ENCODE results near the gene MCM8.
"Not testable (repeated sequence)": the region's sequence is repeated elsewhere in the genome, so short reads cannot be mapped to it uniquely, and the experiment has no call there.

Gene MCM8

GRCh38 chr20:6006603-6006949 is 56.1 kb downstream of the MCM8 start:
- no peak for DNase-seq (ENCODE audit: low read depth)

DNA sequence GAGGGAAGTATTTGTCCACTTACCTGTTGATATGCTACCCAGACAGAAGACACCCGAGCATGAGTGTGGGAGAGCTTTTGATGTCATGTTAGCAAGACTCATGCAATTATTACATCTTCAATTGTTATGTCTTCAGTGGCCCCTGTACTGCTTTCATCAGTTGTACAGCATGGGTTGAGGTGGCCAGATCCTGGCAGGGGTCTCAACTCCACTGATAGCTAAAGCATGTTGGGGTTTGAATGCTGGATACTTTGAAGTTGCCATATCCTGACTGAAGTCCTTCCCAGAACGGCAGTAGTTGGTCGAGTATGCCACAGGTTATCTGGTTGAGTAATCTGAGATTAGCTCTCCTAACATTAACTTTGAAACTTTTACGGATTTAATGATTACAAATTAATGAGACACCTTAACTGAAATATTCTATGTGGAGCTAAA is 56.7 kb downstream of the MCM8 start:
- DNase-seq (ENCODE audit: low read depth) = no peak

GRCh38 chr20:6007529-6008103 is 57.2 kb downstream of the MCM8 start:
- no peak for DNase-seq (ENCODE audit: low read depth)

DNA sequence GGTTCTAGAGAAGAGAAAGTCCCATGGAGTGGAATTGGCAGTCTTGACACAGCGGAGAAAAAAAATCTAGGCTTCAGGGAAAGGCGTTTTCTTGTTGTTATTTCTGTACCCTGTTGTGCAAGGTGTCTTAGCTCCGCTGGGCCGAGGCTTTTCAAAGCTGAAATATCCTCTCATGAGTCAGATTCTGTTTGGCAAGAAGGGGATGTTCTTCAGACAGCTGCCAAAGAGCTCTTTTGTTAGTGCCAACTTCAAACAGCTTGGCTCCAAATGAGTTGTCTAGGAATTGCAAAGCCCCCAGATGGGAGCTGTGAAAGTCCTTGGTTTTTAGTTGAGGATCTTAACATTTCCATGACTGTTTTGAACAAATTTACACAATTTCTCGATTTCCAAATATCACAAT is 57.8 kb downstream of the MCM8 start:
- DNase-seq (ENCODE audit: low read depth) = no peak

DNA sequence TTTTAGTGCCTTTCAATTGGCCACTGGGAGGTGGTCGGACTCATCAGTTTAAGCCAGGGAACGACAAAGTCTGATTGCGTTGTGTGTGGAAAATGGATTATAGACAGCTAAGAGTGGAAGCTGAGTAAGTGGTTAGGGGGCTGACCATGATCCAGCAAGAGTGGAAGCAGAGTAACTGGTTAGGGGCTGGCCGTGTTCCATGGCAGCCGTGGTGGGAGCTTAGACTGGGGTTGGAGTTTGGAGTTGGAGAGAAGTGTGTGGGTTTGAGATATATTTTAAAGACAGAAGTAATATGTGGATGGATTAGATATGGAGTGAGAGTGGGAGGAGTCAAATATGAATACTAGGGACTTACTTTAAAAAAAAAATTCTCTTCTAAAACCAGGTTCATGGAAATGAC is 61.7 kb downstream of the MCM8 start:
- no peak for DNase-seq (ENCODE audit: low read depth)

- DNase-seq (ENCODE audit: low read depth) = no peak
These were observed 63.6 kb downstream of the MCM8 start for GRCh38 chr20:6014017-6014416.

DNA sequence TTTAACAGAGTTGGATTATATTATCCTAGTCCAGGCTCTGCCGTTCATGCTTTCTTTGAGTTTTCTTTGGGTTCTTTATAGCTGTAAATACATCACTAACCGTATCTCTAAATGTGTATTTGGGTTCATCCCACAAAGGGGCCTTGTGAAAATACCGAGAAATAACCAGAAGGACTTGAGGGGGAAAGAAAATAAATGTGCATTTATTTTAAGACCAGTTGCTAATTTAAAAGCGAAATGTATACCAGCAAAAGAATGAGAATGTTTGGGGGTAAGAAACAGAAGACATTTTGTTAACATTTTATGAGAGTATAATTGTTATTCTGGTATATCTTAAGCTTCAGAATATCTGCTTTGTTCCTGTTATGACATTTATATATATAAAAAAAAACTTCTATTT is 64.5 kb downstream of the MCM8 start:
- DNase-seq (ENCODE audit: low read depth) = no peak

- no peak for DNase-seq (ENCODE audit: low read depth)
These were observed 67.0 kb downstream of the MCM8 start for GRCh38 chr20:6017467-6017866.

DNA sequence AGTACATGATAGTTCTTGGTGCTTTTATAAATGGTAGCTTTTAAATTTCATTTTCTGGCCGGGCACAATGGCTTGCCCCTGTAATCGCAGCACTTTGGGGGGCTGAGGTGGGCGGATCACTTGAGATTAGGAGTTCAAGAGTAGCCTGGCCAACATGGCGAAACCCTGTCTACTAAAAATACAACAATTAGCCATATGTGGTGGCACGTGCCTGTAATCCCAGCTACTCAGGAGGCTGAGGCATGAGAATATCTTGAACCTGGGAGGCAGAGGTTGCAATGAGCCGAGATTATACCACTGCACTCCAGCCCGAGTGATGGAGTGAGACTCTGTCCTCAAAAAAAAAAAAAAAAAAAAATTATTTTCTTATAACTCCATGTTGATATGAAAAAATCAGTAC is 67.4 kb downstream of the MCM8 start:
- no peak for DNase-seq (ENCODE audit: low read depth)

- DNase-seq (ENCODE audit: low read depth) = no peak
These were observed 74.3 kb downstream of the MCM8 start for GRCh38 chr20:6024768-6025167.

- no peak for DNase-seq (ENCODE audit: low read depth)
These were observed 75.6 kb downstream of the MCM8 start for GRCh38 chr20:6026051-6026450.

- DNase-seq (ENCODE audit: low read depth) = no peak
These were observed 78.4 kb downstream of the MCM8 start for GRCh38 chr20:6028818-6029217.

DNA sequence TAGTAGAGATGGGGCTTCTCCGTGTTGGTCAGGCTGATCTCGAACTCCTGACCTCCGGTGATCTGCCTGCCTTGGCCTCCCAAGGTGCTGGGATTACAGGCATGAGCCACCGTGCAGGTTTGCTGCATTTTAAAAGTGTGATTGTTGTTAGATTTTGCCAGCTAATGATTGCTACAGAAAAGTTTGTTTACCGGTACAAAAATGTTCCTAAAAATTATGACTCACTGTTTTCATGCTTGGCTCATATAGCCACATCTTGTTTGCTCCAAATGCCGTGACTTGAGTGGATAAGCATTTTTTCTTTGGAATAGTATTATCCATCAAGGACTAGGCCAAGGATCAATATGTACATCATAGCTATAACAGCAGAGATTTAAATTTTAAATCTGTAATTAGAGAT is 79.1 kb downstream of the MCM8 start:
- DNase-seq (ENCODE audit: low read depth) = no peak

GRCh38 chr20:6030453-6031080 is 80.1 kb downstream of the MCM8 start:
- DNase-seq (ENCODE audit: low read depth) = no peak

DNA sequence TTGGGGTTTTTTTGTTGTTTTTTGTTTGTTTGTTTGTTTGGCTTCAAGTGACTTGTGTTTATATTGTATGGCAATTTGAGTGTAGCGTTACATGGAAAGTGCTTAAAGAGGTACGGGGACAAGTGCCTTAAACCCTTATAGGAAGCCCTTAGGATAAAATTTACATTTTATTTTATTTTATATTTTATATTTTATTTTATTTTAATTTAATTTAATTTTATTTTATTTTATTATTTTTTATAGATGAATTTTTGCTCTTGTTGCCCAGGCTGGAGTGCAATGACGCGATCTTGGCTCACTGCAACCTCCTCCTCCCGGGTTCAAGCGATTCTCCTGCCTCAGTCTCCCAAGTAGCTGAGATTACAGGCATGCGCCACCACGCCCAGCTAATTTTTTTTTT is 82.5 kb downstream of the MCM8 start:
- not testable (repeated sequence) for DNase-seq (ENCODE audit: low read depth)

DNA sequence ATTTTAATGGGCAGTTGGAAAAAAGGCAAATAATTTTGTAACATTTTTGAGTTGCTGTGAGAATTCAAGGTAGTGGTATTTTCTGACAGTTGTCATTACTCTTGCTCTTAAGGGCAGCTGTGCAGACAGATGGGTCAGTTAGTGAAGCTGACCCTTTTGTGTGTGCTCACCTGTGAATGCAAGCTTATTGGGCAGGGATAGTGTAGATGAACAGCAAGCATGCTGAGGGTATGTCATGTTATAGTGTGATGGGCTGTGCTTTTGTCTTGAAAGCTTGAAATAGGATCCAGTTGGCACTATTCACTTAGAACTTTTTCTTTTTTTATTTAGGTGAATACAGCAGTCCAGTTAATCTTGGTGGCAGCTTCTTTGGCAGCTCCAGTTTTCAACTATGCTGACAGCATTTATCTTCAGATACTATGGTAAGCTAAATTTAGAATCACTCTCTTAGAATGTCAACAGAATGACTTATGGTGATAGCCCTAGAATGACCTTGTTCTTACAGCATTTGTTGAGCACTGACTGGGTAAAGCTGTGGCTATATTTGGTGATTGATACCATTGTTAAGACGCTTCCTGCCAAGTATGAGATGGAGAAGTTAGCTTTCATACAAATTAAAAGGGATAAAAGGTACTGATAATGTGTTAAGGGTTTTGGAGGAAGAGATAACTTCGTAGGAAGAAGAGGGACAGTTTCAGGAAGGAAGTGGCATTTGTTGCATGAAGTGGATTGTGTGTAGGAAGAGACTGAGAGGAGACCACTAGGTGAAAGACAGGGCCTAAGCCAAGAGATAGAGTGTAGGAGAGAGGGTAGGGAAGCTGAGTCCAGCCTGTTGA is 83.9 kb downstream of the MCM8 start:
- no peak for DNase-seq (ENCODE audit: low read depth)

- DNase-seq (ENCODE audit: low read depth) = no peak
These were observed 85.8 kb downstream of the MCM8 start for GRCh38 chr20:6036213-6036612.

DNA sequence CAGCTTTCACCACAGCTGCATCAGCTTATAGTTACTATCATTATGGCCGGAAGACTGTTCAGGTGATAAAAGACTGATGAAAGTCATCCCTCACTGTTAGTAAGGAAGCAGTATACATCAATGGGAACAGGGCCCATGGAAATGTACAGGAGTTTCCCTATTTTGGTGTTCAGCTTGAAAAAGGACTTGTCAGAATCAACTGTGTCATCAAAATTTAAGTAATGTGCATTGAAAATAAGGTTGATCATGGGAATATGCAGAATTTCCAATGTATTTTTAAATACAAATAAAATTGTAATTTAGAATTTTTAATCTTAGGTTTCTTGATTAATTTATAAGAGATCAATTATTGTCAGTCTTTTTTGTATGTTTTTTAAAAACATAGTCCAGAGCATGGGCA is 86.6 kb downstream of the MCM8 start:
- DNase-seq (ENCODE audit: low read depth) = no peak

- no peak for DNase-seq (ENCODE audit: low read depth)
These were observed 87.8 kb downstream of the MCM8 start for GRCh38 chr20:6038256-6038655.

- no peak for DNase-seq (ENCODE audit: low read depth)
These were observed 89.3 kb downstream of the MCM8 start for GRCh38 chr20:6039766-6040165.

DNA sequence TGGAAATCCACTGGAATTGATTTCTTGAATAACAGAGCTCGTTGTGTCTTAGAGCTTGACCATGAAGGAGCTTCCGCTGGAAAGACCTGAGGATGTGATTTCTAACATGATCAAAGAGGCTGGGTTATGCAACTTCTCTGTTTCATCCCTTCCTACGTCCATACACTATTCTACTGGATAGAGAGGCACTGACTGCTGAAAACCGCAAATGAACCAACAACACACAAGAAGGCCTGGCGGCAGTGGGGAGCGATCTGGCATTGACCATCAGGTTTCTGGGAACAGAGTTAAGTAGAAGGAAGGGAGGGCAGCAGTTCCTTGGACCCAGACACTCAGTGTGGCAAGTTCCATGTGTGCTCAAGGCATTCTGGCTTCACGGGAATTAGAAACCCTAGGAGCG is 90.1 kb downstream of the MCM8 start:
- no peak for DNase-seq (ENCODE audit: low read depth)

DNA sequence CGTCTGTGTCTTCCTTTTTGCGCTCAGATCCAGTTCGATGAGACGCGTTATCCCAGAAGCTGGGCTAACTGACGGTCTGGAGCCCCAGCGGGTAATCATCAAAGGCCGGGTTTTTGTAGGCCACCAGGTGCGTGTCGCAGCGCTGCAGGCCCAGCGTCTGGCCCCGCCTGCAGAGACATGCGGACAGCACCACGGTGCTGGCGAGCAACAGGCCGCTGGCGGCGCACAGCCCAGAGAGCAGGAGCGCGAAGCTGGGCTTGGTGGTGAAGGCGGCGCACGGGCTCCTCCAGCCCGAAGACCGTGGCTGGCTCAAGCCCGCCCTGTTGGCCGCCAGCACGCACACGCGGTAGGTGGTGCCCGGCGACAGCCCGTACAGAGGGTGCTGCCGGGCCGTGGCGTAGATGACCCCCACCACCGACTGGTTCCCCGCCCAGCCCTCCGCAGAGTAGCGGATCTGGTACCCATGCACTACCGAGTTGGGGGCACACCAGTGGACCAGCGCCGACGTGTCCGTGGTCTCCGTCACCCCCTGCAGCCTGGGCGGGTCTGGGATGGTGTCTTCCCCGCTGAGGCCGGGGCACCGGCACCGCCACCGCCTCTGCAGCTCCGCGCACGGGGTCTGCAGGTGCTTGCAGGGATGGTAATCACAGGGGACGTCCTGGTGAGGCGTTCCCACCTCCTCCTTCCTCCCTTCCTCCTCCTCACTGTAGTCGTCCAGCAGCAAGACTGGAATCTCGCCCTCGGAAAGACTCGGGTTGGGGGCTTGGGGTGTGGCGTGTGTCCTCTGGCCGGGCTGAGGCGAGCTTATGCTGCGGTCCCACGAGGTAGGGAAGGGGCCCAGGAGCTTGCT is 90.7 kb downstream of the MCM8 start:
- DNase-seq (ENCODE audit: low read depth) = no peak
